ENCODE data around the gene CAND2.
"Not testable (repeated sequence)": the region's sequence is repeated elsewhere in the genome, so short reads cannot be mapped to it uniquely, and the experiment has no call there.

CAND2 gene

GRCh38 chr3:12830785-12831156, 34.3 kb downstream of the CAND2 start:
- no peak for DNase-seq (ENCODE audit: low read depth in 2 of 2)

DNA sequence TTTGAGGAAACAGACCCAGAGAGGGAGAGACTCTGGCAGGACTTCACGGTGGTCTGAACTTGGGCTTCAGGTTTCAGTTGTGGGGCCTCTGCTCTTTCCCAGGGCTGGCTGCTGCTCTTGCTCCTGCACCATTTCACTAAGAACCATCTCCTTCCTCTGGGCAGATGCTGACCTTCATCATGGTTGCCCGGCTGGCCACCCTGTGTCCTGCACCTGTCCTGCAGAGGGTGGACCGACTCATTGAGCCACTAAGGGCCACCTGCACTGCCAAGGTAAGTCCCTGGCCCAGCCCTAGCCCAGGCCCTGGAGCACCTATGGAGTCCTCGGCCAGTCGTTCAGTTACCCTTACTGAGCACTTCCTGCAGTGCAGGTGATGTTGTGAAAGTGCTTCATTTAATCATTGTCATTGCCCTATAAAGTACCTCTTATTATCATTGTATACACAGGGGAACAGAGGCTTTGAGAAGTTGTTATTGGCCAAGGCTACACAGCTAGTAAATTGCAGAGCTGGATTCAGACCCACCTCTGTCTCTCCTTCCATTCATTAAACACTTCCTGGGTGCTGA, 34.9 kb downstream of the CAND2 start:
- no peak for DNase-seq (ENCODE audit: low read depth in 2 of 2)

DNA sequence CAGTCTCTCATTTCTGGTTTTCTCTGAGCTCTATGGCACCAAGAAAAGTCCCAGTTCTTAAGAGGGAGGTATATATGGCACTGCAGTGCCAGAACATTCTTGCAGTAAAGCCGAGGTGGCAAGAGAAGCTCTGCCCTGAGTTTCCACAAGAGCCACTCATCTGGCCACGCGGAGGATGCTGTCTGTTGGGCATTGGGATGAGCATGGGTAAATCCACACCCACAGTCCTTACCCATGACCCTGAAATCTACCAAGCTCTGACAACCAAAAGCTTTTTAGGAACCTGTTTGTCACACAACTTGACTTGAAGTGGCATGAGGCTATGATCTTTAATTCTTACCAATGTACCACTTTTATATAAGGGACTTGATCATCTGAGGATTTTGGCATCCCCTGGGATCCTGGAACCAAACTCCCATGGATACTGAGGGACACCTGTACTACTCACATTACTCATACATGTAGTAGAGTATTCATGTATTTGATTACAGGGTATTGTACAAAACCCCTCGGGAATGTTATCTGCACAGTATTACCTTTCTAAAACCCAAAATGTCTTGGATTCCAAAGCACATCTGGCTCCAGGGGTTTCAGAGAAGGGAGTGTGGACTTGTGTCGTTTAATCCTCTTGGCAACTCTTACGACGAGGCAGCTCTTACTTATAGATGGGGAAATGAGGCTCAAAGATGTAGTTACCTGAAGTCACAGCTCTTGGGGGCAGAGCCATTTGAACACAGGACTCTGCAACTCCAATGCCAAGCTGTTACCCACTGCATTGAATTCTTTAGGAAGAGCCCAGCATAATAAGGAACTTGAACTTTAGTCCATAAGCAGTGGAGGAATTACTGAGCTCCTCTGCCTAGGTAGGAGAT, 36.1 kb downstream of the CAND2 start:
- no peak for DNase-seq (ENCODE audit: low read depth in 2 of 2)

GRCh38 chr3:12833222-12834161, 37.0 kb downstream of the CAND2 start:
- no peak for DNase-seq (ENCODE audit: low read depth in 2 of 2)

DNA sequence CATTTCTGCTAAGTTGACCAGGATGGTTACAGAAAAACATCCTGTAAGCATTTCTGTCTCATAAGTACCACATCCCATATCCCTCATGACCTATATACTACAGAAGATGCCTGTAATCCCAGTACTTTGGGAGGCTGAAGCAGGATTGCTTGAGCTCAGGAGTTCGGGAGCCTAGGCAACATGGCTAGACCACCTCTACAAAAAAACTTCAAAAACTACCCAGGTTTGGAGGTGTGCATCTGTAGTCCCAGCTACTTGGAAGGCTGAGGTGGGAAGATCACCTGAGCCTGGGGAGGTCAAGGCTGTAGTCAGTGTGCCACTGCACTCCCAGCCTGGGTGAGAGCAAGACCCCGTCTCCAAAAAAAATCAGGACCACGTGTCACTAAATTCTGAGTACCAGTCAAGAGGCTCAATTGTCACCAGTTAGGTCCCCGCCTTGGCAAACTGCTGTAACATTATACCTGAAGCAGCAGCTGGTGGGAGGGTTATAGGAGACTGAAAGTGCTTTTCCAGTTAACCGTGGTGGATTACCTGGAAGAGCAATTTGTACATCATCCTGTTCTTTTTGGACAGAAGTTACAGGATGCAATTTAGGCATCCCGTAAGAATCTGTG, 38.7 kb downstream of the CAND2 start:
- no peak for DNase-seq (ENCODE audit: low read depth in 2 of 2)

GRCh38 chr3:12837295-12837986, 41.0 kb downstream of the CAND2 start:
- DNase-seq (ENCODE audit: low read depth in 2 of 2) = no peak

DNA sequence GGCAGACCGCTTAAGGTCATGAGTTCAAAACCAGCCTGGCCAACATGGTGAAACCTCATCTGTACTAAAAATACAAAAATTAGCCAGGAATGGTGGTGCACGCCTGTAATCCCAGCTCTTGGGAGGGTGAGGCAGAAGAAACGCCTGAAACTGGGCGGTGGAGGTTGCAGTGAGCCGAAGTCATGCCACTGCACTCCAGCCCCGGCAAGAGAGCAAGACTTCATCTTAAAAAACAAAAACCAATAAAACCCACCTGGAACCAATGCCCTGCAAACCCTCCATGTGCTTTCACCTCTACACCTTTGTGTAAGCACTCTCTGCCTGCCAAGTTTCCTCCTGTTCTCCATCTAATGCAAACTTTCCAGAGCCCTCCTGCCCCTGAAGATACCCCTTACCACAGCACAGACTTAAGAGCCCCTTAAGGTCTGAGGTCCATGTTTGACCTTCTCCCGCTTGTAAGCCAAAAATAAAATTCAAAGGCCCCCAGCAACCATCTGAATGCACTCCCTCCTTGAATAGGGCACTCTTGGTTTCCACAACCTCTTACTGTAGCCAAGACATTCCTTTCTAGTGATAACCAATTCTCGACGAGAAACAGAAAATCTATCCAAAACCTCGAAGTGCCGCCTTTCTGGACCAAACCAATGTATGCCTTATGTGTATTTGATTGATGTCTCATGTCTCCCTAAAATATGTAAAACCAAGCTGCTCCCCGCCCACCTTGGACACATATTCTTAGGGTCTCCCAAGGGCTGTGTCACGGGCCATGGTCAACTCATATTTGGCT, 41.9 kb downstream of the CAND2 start:
- DNase-seq (ENCODE audit: low read depth in 2 of 2) = no peak

DNA sequence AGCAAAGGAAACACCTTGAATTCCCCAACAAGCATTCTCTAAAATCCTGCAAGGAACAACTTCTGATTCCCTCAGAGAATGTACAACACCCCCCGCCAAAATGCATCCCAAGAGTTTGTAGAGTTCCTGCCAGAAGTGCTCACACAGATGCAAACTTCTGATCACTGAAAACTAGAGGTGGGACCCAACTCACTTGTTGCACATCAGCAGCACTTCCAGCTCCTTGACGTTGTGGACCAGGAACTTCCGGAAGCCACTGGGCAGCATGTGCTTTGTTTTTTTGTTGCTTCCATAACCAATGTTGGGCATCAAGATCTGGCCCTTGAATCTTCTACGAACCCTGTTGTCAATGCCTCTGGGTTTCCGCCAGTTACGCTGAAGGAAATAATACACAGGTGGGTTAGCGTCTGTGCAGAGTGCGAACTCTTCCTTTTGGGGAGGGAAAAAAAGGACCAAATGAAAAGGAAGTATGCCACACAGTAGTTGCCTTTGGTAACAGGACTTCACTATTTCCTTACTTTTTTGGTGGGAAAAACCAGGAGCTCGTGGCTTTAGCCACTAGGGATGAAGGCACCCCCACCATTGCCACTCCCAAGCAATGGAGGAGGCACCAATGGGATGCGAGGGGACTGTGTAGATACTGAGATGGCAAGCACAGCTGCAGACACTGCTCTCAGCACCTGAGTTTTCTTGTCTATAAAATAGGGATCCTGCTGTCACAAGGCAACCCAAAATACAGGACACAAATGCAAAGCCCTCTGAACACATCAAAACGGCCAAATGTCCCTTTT, 42.9 kb downstream of the CAND2 start:
- DNase-seq (ENCODE audit: low read depth in 2 of 2) = no peak

DNA sequence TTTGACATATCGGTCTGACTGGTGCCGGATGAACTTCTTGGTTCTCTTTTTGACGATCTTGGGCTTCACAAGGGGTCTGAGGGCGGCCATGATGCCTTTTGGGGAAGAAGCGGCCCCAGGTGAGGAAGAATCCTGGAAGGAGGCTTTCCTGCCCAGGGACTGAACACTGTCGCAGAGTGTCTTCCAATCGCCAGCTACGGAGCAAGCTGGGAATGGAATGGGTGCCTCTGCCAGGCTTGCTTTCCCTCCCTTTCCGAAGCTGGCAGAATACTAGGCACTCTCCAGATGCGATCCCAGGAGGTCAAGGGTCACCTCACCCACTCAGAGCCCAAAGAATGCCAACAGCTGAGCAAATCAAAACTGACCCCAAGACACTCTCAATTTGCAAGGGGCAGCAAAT, 43.7 kb downstream of the CAND2 start:
- not testable (repeated sequence) for DNase-seq (ENCODE audit: low read depth in 2 of 2)

- DNase-seq (ENCODE audit: low read depth in 2 of 2) = no peak
Observed at GRCh38 chr3:12840591-12841148, 44.2 kb downstream of the CAND2 start.

DNA sequence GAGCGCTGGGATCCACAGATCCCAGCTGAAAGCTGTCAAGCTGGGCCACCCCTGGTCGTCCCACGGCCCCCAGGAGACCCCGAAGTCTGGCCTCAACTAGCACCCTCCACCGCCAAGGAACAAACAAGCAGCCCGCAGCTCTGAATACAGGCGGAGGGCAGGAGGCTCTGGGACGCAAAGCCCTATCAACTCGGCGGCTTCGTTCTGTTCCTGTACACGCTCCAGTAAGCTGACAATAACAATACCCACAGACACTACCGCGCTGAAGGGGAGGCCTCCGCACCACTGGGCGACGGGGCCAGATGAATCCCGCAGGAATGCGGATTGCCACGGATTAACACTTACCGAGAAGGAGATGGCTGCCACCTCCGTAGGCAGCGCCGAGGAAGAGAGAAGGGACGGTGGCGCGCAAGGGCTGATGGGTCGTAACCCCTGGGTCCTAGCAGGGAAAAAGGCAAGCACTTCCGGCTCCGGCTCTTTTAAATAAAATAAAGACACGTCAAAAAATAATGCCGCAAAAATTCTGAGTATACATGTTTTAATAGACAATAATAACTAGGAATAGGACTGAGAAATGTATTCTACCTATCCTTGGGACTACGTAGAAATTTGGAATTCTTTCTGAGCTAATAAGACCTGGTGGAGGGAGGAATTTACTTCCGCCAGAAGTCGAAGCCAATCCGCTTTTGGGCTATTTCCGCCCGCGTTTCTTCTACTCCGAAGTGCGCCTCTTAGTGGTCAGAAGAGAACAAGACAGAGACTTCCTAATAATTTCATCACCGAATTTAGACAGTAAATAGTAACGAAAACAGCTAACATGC, 44.9 kb downstream of the CAND2 start, which contains the start of gene RPL32:
TSS of gene RPL32 (minus strand) at position 417 of the 821 bp plus-strand sequence. CDS start 1,328 bp downstream, outside the sequence.
- DNase-seq (ENCODE audit: low read depth in 2 of 2) = peak; percentile 91 to 92

GRCh38 chr3:12841970-12842328, 45.5 kb downstream of the CAND2 start:
- no peak for DNase-seq (ENCODE audit: low read depth in 2 of 2)

DNA sequence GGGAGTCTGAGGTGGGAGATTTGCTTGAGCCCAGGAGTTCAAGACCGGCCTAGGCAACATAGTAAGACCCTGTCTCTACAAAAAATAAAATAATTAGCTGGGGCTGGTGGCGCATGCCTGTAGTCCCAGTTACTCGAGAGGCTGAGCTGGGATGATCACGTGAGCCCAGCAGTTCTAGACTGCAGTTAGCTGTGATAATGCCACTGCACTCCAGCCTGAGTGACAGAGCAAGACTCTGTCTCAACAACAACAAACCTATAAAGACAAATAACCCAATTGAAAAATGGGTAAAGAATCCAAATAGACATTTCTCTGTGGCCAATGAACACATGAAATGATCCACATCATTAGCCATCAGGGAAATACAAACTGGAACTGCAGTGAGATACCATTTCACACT, 46.0 kb downstream of the CAND2 start:
- no peak for DNase-seq (ENCODE audit: low read depth in 2 of 2)

DNA sequence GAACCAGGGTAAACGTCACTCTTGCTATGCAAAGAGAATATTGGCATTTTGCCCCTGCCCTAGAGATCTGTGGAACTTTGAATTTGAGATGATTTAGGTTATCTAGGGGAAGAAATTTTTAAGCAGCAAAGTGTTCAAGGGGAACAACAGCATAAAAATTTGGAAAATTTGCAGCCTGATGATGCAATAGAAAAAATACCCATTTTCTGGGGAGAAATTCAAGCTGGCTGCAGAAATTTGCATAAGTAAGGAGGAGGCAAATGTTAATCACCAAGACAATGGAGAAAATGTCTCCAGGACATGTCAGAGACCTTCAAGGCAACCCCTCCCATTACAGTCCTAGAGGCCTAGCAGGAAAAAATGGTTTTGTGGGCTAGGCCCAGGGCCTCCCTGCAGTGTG, 49.3 kb downstream of the CAND2 start:
- no peak for DNase-seq (ENCODE audit: low read depth in 2 of 2)

- DNase-seq (ENCODE audit: low read depth in 2 of 2) = no peak
Observed at GRCh38 chr3:12852201-12852600, 55.7 kb downstream of the CAND2 start.

GRCh38 chr3:12853847-12854246, 57.4 kb downstream of the CAND2 start:
- not testable (repeated sequence) for DNase-seq (ENCODE audit: low read depth in 2 of 2)

GRCh38 chr3:12854565-12854964, 58.1 kb downstream of the CAND2 start:
- no peak for DNase-seq (ENCODE audit: low read depth in 2 of 2)

DNA sequence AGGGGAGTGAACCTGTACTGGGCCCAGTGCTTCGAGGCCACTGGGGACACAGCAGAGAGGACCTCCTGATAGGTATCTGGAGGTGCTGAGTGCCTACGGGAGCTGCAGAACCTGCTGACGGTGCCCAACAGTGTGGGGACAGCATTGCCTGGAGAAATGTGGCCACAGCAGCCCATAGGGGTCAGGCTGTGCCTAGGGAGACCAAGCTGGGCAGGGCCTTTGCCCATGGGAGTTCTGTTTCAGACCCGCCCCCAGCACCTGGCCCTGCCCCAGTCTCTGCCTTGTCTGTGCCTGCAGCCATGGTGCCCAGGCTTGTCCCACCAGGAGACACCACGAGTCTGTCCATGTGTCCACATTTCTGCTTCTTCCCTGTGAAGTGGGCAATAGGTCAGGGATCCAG, 60.1 kb downstream of the CAND2 start:
- no peak for DNase-seq (ENCODE audit: low read depth in 2 of 2)
